ENCODE measurements around the gene MRPL22.
A peak's percentile ranks its signal among the peaks of the same experiment; 100 is the strongest.
"Not testable (repeated sequence)": the region's sequence is repeated elsewhere in the genome, so short reads cannot be mapped to it uniquely, and the experiment has no call there.

The MRPL22 gene

DNA sequence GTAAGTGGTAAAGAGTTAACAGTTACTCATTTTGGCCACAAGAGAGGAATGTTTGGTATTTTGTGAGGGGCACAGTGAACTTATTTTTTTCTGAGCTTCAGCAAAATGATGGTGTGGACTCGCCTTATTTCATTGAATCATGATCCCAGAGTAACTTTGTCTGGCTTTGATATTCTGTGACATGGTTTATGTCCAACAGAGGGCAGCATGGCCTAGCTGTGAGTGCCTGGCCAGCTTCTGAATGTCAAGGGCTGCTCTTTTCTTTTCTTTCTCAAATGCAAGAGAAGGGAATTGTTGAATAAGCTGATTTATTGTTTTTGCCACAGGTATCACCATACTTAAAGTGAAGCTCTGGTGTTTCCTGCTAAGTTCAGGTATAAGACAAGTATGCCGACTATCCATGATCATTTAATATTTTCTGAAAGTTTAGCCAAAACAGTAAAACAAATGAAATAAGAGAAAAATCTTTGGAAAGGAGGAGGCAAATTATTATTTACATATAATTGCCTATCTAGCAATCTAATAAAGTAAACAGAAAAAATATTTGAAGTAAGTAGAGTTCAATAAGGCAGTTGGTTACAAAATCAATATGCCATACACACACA is 31.7 kb downstream of the MRPL22 start:
- FAIRE-seq = peak; percentile 6
- no peak for DNase-seq (ENCODE audit: insufficient read length, low spot score)
- TF ChIP-seq, protein P1, sequence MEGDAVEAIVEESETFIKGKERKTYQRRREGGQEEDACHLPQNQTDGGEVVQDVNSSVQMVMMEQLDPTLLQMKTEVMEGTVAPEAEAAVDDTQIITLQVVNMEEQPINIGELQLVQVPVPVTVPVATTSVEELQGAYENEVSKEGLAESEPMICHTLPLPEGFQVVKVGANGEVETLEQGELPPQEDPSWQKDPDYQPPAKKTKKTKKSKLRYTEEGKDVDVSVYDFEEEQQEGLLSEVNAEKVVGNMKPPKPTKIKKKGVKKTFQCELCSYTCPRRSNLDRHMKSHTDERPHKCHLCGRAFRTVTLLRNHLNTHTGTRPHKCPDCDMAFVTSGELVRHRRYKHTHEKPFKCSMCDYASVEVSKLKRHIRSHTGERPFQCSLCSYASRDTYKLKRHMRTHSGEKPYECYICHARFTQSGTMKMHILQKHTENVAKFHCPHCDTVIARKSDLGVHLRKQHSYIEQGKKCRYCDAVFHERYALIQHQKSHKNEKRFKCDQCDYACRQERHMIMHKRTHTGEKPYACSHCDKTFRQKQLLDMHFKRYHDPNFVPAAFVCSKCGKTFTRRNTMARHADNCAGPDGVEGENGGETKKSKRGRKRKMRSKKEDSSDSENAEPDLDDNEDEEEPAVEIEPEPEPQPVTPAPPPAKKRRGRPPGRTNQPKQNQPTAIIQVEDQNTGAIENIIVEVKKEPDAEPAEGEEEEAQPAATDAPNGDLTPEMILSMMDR (IDR thresholded peaks at IDR 0.05; ENCODE audit: insufficient read depth, missing control alignments) = peak; percentile 81

- FAIRE-seq; DNase-seq (ENCODE audit: insufficient read length, low spot score): not testable (repeated sequence)
These were observed 35.2 kb downstream of the MRPL22 start for GRCh38 chr5:154976082-154976481.

DNA sequence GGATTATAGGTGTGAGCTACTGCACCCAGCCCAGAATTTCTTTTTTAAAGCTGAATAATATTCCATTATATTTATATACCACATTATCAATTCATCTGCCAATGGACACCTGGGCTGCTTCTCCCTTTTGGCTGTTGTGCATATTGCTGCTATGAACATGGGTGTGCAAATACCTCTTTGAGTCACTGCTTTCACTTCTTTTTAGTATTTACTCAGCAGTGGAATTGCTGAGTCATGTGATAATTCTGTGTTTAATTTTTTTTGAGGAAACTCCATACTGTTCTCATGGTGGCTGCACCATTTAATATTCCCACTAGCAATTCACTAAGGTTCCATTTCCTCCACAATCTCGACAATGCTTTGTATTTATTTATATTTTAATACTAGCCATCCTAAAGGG is 36.5 kb downstream of the MRPL22 start:
- DNase-seq (ENCODE audit: insufficient read length, low spot score) (no peak), FAIRE-seq (no peak)
- TF ChIP-seq, protein P1 (IDR thresholded peaks at IDR 0.05; ENCODE audit: insufficient read depth, missing control alignments) = no peak

GRCh38 chr5:154978294-154978693 is 37.4 kb downstream of the MRPL22 start:
- not testable (repeated sequence) for DNase-seq (ENCODE audit: insufficient read length, low spot score); FAIRE-seq

DNA sequence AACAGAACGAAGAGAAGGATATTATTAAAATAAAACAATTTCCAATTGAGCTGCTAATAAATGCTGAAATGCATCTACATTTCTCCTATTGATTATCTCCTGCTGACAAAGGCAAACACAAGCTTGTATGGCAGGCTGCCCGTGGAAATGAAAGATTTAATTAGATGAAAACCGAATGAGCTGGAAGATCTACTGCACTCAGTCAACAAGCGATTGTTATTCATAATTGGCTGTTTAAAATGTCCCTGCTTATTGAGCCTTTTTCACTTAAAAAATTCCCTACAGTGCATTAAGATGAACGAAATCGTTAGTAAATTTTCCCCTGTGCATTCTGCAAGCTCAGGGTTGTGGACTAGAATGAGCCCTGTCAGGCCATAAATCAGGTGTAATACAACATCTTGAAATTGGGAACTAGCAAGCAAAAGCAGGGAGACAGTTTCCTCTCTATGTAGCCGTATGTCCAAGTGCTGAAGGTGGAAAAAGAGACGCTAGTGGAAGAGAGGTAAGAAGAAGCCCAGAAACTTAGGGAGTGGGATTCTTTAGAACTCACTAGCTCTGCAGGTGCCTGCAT is 44.2 kb downstream of the MRPL22 start:
- TF ChIP-seq, protein P1 (IDR thresholded peaks at IDR 0.05; ENCODE audit: insufficient read depth, missing control alignments) = no peak
- DNase-seq (ENCODE audit: insufficient read length, low spot score) (no peak), FAIRE-seq (no peak)

DNA sequence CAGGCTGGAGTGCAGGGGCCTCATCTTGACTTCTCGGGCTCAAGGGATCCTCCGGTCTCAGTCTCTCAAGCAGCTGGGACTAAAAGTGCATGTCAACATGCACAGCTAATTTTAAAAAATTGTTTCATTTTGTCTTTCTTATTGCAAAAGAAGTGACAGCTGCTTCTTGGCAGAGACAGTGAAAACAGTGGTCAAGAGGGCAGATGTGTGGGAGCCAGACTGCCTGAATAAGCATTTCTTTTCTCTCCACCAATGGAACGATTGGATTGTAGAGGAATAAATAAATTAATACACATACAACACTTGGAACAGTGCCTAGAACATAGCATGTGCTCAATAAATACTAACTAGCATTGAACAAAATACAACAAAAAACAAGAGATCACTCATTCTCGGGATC is 45.3 kb downstream of the MRPL22 start:
- DNase-seq (ENCODE audit: insufficient read length, low spot score) (no peak), FAIRE-seq (no peak)
- TF ChIP-seq, protein P1 (IDR thresholded peaks at IDR 0.05; ENCODE audit: insufficient read depth, missing control alignments) = no peak

- TF ChIP-seq, protein P1 (IDR thresholded peaks at IDR 0.05; ENCODE audit: insufficient read depth, missing control alignments) = no peak
- DNase-seq (ENCODE audit: insufficient read length, low spot score) = no peak
- no peak for FAIRE-seq
These were observed 48.8 kb downstream of the MRPL22 start for GRCh38 chr5:154989626-154990025.

- FAIRE-seq (no peak), DNase-seq (ENCODE audit: insufficient read length, low spot score) (no peak)
- TF ChIP-seq, protein P1 (IDR thresholded peaks at IDR 0.05; ENCODE audit: insufficient read depth, missing control alignments) = no peak
These were observed 52.6 kb downstream of the MRPL22 start for GRCh38 chr5:154993461-154993860.
